HG03175 (cell line): ENCODE measurements around the gene DLST.

Source experiments
- ATAC-seq: cut with Tn5 transposase; IDR thresholded peaks from one replicate; pipeline ENCODE4 v1.9.1; 2021; ENCODE audit warnings: mild to moderate bottlenecking, moderate library complexity; ENCODE audit not compliant: unreplicated experiment

The DLST gene

DNA sequence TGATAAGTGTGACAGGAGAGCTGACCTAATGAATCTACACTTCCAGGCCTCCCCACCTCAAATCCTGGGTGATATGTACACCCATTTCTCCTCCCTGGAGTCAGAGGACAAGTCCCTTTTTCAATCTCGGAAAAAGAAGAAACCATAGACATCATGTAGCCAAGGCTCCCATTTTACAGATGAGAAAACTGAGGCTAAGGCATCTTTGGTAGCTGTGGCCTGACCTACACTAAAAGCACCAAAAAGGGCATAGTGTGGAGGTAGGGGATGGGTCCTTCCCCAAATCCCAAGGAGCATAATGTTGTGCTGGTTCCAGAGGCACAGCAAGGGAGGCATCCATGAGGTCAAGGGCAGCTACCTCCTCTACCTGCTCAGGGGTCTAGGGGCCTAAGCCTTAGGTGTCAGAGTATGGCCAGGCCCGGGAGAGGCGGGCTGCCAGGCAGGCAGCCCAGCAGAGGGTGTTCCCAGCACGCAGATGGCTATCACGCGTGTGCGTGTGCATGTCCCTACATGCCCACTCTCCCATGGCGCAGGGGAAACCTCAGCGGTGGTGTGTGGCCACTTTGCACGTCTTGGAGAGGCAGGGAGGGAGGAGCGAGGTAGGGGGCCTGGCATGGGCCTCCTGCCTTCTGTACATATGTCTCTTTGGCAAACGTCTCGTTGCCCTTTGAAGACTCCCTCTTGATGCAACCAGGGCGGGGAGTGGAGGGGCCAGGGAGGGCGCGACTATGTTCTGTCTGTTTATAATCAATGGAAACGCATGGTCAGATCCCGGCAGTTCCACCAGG lies 71.2 kb downstream of the DLST start:
- ATAC-seq: no peak
